Sigmoid colon (tissue), 7 donors: ENCODE data around the gene PDZRN3. TPM values are rescaled to one million over a fixed set of nuclear protein-coding genes. Genes with fewer than 3 reads are reported as not detected.

Experiments used
- DNase-seq: peaks from one replicate; pipeline ENCODE4 v3.0.0-alpha.2; 2019
- H3K27ac ChIP-seq, 4 donors: fragments of 200-600 bp; sonication (generic); one replicate each; pipeline ENCODE4 v1.5.1; 2016 to 2019; ENCODE audit warnings: mild to moderate bottlenecking in 1 of 4
- H3K27me3 ChIP-seq, 3 donors: fragments of 200-600 bp; sonication (generic); one replicate each; pipeline ENCODE4 v1.5.1; 2019; ENCODE audit warnings: mild to moderate bottlenecking in 1 of 3
- H3K36me3 ChIP-seq, 4 donors: fragments of 200-600 bp; sonication (generic); one replicate each; pipeline ENCODE4 v1.5.1; 2016 to 2019
- H3K4me1 ChIP-seq, 4 donors: fragments of 200-600 bp; sonication (generic); one replicate each; pipeline ENCODE4 v1.5.1; 2017 to 2019
- H3K4me3 ChIP-seq, 4 donors: fragments of 200-600 bp; sonication (generic); one replicate each; pipeline ENCODE4 v1.5.1; 2017 to 2019; ENCODE audit warnings: mild to moderate bottlenecking in 2 of 4, moderate library complexity in 1 of 4
- H3K9me3 ChIP-seq, 4 donors: fragments of 200-600 bp in 3 of 4; sonication (generic) in 3 of 4; one replicate each; pipeline versions ENCODE4 v1.5.1 to v1.6.1; 2013 to 2019
- CTCF ChIP-seq, 4 experiments: fragments of 450-650 bp in 3 of 4; fragments of 200-600 bp in 1 of 4; IDR thresholded peaks; one replicate each; pipeline ENCODE4 v1.5.1; 2016 to 2019; ENCODE audit warnings: antibody characterized with exemption in 4 of 4, mild to moderate bottlenecking in 3 of 4, moderate library complexity in 2 of 4
- EP300 ChIP-seq, 4 donors: sonication (generic); formaldehyde crosslinking; IDR thresholded peaks; one replicate each; pipeline ENCODE4 v1.6.1; 2017; ENCODE audit warnings: antibody characterized with exemption in 4 of 4
- POLR2A ChIP-seq, 2 donors: fragments of 450-650 bp; IDR thresholded peaks; one replicate each; pipeline ENCODE4 v1.6.1; 2016; ENCODE audit warnings: antibody characterized with exemption in 2 of 2, mild to moderate bottlenecking in 2 of 2, moderate library complexity in 2 of 2
- POLR2AphosphoS5 ChIP-seq, 4 donors: sonication (generic); formaldehyde crosslinking; IDR thresholded peaks; one replicate each; pipeline ENCODE4 v1.6.1; 2017; ENCODE audit warnings: antibody characterized with exemption in 4 of 4
- WGBS, 2 donors: extraction: QIAGEN DNeasy Blood & Tissue Kit; methylation state at CpG; one replicate each; pipeline ENCODE4 v1.1.7; 2013; 5-methylcytosine and 5-hydroxymethylcytosine counted together
- intact Hi-C: fragments of 100-400 bp; cut with DNase I; formaldehyde crosslinking; loops from one replicate; pipeline ENCODE4 v1.15.1; 2023
- polyA plus RNA-seq, 3 donors: library from polyadenylated mRNA; stranded (reverse); fragments of 200-250 nt; gene quantifications; one replicate each; pipeline ENCODE4 v1.2.3, GENCODE V29; 2013
- total RNA-seq, 4 donors: library from RNA; depleted of rRNA; stranded (reverse); fragments of >200 nt; gene quantifications; one replicate each; pipeline ENCODE4 v1.1.0, GENCODE V29; 2016
- donor health status: healthy with polysubstance abuse.
- donor health status: Bipolar disorder and iron deficiency.
- donor health status: healthy.

The PDZRN3 gene
- total and polyA plus RNA-seq, 7 donors, result 7.2 to 209 (median 172) TPM

- Histone ChIP-seq H3K9me3 (no peaks in the 10 kb centered on the region), H3K36me3 (peaks cover 26 to 56% (median 37%) of the 10 kb centered on the region in 4 donors), H3K27me3 (no peaks in the 10 kb centered on the region), H3K27ac (no peak overlapping the region), H3K4me1 (peaks cover 0 to 7% (median 6%) of the 10 kb centered on the region in 4 donors), H3K4me3 (no peak overlapping the region)
- no peak for TF ChIP-seq EP300 (IDR thresholded peaks at IDR 0.05)
- TF ChIP-seq POLR2A (IDR thresholded peaks at IDR 0.05), result no peak
- no peak for TF ChIP-seq CTCF (IDR thresholded peaks at IDR 0.05)
- TF ChIP-seq POLR2AphosphoS5 (IDR thresholded peaks at IDR 0.05), result no peak
- 68 to 82% methylated on average over 2 of the region's 2 CpGs for WGBS, 2 donors
- DNase-seq, result no peak
- intact Hi-C loops, result no loop called here
Measured at GRCh38 chr3:73381551-73381950, 243.2 kb downstream of the PDZRN3 start.

- intact Hi-C loops, result no loop called here
- Histone ChIP-seq H3K4me1 (peaks cover 0 to 6% (median 3%) of the 10 kb centered on the region in 4 donors), H3K4me3 (no peak overlapping the region), H3K9me3 (no peaks in the 10 kb centered on the region), H3K27me3 (no peaks in the 10 kb centered on the region), H3K36me3 (peaks cover 26 to 52% (median 37%) of the 10 kb centered on the region in 4 donors), H3K27ac (no peak overlapping the region)
- DNase-seq, result no peak
- TF ChIP-seq CTCF (IDR thresholded peaks at IDR 0.05) (no peak), EP300 (IDR thresholded peaks at IDR 0.05) (no peak), POLR2AphosphoS5 (IDR thresholded peaks at IDR 0.05) (no peak), POLR2A (IDR thresholded peaks at IDR 0.05) (no peak)
- WGBS, 2 donors, result 50 to 79% methylated on average over 15 of the region's 15 CpGs
Measured at GRCh38 chr3:73380735-73381532, 243.8 kb downstream of the PDZRN3 start.

- TF ChIP-seq POLR2AphosphoS5 (IDR thresholded peaks at IDR 0.05) (peak in 1 of 4 donors; percentile 2), CTCF (IDR thresholded peaks at IDR 0.05) (no peak), POLR2A (IDR thresholded peaks at IDR 0.05) (no peak), EP300 (IDR thresholded peaks at IDR 0.05) (no peak)
- WGBS, 2 donors, result 67 to 71% methylated on average over 2 of the region's 2 CpGs
Measured at GRCh38 chr3:73379465-73379864, 245.3 kb downstream of the PDZRN3 start.

GRCh38 chr3:73378207-73378606 lies 246.5 kb downstream of the PDZRN3 start:
- 72 to 84% methylated on average over 2 of the region's 2 CpGs for WGBS, 2 donors

More at GRCh38 chr3:73379465-73379864, 245.3 kb downstream of the PDZRN3 start:
- Histone ChIP-seq H3K36me3 (peaks cover 15 to 37% (median 28%) of the 10 kb centered on the region in 4 donors), H3K27me3 (no peaks in the 10 kb centered on the region), H3K4me3 (no peak overlapping the region), H3K9me3 (no peaks in the 10 kb centered on the region), H3K4me1 (no peaks in the 10 kb centered on the region), H3K27ac (peak overlapping the region in 1 of 4 donors; percentile 8)
- no peak for DNase-seq
- intact Hi-C loops, result no loop called here

More at GRCh38 chr3:73378207-73378606, 246.5 kb downstream of the PDZRN3 start:
- no peaks in the 10 kb centered on the region for H3K4me1 ChIP-seq
- H3K4me3 ChIP-seq, result no peak overlapping the region
- no peak for DNase-seq
- H3K27me3 ChIP-seq, result no peaks in the 10 kb centered on the region
- no peak overlapping the region for H3K27ac ChIP-seq
- TF ChIP-seq EP300 (IDR thresholded peaks at IDR 0.05) (no peak), POLR2A (IDR thresholded peaks at IDR 0.05) (no peak), POLR2AphosphoS5 (IDR thresholded peaks at IDR 0.05) (no peak), CTCF (IDR thresholded peaks at IDR 0.05) (no peak)
- H3K9me3 ChIP-seq, result no peaks in the 10 kb centered on the region
- peaks cover 3 to 25% (median 15%) of the 10 kb centered on the region in 4 donors for H3K36me3 ChIP-seq
- intact Hi-C loops, result no loop called here
